GM19238 (cell line): Measurements from ENCODE around the gene MYPN.
"Not testable (repeated sequence)": the region's sequence is repeated elsewhere in the genome, so short reads cannot be mapped to it uniquely, and the experiment has no call there.

ENCODE experiments used
- DNase-seq: peaks from one replicate; pipeline ENCODE4 v3.0.0; 2011; ENCODE audit warnings: low spot score; ENCODE audit not compliant: insufficient read length

Gene MYPN

DNA sequence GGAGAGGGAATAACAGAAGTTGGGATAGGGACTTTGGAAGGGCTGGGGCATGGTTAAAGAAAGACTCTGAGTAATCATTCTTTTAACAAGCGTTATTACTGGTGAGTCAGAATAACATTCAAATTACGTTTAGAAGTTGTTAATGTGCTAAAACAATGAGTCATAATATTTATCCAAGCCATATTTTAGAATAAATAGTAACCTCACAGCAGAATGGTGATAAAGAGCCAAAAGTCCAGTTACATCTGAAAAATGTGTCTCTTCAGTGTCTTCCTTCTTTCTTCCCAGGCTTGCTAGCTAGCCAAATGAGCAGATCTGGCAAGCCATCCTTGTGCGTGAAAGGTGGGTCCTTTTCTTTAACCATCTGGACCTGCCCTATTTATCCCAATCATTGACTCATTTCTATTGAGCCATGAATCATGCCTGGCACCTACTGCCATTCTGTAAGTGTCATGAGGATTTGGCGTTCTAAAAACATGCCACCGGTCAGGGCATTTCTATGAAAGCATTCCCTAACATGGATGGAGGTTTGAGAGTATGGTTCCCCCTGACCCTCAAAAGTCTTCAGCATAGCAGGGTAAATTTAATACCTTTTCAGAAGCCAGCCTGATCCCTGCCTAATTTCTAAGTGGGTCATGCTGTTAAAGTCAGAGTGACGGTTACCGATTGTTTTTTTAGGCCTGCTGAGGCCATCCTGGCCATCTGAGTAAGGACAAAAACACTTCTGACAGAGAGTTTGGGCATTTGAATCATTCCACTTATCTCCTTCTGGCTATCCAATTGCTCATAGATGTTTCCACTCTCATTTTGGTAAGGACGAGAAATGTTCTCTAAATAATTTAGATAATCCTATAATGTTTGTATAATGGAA, 26.9 kb downstream of the MYPN start:
- DNase-seq: no peak

DNA sequence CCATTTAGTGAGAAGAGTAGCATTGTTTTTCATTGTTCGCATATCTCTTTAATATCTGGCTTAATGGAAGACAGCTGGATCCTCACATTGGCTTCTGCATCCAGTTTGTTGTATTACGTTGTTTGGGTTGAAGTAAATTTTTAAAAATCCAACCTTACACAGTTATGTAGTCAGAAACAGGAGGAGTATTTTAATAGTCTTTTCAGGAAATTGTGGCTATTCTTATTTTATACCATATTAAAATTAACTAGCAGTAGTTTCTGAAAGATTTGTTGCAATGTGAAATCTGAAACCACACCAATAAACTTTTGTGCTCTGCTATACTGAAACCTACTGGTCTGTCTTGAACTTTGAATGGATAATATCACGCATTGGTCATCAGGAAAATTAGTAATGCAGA, 27.9 kb downstream of the MYPN start:
- no peak for DNase-seq

DNA sequence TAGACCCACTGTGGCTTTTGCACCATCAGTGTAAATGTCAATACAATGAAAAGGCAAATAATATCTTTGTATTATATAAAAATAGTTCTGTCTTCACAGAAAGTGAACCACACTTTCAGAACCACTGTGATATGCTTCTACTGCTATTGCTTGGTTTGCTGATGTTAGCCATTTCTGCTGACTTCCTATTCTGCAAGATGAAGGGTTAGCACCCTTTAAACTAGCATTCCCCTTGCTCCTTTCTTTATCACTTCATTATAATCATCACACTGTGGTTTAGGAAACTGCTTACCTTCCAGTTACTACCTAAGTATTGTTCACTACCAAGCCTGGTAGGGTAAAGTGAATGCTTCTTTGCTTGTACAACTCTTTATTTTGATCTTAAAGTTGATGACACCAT, 29.2 kb downstream of the MYPN start:
- no peak for DNase-seq

DNA sequence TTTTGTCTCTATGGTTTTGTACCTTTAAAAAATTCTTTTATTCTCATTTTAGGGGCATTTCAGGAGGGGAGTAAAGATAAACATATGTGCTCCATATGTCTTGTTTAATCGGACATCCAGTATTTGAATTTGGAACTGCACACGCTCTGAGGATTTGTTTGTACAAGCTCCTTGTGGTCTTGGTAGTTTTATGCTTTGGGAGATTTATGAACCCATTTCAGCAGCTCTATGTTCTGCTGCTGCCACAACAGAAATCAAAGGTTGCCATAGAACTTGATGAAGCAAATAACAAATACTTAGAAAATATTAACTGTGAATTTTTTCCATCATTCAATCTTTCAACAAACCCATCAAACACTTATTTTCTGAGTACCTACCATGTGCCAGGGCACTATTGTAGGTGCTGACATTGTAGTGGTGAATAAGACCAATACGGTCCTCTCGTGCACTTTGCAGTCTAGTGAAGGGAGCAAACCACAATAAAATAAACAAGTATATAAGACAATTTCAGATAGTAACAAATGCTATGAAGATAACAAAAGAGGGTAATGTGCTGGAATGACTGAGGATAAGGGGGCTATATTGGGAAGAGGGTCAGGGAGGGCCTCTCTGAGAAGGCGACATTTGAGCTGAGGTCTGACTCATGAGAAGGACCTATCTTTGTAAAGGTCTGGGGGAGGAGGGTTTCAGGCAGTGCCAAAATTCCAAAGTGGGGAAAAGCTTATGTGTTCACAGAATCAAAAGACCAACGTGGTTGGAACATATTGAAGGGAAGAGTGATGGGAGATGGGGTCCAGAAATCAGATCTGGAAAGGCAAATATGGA, 30.4 kb downstream of the MYPN start:
- no peak for DNase-seq

DNA sequence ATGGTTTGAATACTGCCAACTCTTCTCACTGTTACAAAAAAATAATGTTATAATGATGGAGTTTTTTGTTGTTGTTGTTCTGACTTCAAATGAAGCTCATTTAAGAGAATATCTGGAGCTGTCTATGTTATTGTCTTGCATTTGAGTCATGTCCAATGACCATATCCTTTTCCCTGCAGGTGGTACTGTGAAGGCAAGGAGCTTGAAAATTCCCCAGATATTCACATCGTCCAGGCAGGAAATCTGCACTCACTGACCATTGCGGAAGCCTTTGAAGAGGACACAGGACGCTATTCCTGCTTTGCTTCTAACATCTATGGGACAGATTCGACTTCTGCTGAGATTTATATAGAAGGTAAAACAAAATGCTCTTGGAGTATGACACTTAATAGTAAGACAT, 33.5 kb downstream of the MYPN start:
- DNase-seq: no peak

DNA sequence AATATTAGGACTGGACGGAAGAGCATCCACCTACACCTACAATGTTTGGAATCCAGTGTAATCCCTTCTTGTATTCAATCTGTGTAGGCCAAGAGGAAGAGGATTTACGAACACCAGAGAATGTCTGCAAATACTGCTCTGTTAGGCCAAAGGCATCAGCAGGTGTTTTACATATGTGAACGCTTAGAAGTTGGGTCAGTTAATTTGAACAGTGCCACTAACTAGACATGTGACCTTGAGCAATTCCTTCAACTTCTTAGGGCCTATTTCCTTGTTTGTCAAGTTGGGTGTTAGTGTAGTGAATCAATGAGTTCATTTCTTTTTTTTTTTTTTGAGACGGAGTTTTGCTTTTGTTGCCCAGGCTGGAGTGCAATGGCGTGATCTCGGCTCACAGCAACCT, 35.4 kb downstream of the MYPN start:
- no peak for DNase-seq

DNA sequence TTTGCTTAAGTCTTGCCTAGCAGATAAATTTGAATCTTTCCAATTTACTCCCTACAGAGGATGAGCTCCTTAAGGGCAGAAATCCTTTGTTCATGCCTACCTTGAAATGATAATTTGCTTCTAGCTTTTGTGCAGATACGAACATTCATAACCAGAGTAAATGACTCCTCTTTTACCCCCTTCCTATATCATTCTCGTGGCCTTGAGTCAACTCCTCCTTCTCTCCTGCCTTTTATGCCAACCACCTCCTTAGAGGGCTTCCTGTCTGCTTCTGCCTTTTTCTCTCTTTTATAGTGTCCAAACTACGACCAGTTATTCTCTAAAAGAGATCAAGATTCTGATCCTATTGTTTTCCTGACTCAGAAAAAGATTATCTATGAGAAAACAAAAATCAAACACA, 36.4 kb downstream of the MYPN start:
- no peak for DNase-seq

DNA sequence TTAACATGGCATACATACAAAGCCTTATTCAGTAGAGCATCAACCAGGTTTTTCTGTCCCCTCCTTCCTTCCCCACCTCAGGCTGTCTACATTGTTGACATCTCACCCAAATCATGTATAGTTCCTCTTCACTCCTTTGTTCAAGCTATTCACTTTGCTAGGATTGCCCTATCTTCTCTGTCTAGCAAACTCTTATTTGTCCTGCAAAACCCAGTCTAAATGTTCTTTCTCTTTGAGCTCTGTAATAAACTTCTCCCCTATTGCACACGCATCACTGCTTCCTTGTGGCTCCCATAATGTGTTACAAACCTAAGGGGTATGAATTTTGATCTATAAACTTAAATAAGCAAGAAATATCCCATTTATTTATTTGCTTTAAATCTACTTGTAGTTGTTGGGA, 36.8 kb downstream of the MYPN start:
- no peak for DNase-seq

DNA sequence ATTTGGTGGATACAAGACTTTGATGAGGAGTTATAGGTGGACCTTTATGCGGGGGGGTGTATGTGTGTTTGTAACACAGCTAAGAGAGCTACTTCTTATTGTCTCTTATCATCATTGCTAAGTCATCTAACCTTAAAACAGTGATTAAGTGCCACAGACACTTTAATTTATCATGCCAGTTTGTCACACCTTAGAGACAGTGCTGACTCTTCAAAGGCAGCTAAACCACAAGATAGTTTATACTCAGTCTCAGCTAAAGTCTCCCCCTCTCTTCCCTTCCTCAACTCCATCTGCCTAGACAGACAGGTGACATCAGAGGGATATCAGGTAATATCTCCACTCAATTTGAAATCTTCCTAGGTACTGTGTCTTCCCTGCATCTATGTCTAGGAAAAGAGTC, 42.2 kb downstream of the MYPN start:
- no peak for DNase-seq

DNA sequence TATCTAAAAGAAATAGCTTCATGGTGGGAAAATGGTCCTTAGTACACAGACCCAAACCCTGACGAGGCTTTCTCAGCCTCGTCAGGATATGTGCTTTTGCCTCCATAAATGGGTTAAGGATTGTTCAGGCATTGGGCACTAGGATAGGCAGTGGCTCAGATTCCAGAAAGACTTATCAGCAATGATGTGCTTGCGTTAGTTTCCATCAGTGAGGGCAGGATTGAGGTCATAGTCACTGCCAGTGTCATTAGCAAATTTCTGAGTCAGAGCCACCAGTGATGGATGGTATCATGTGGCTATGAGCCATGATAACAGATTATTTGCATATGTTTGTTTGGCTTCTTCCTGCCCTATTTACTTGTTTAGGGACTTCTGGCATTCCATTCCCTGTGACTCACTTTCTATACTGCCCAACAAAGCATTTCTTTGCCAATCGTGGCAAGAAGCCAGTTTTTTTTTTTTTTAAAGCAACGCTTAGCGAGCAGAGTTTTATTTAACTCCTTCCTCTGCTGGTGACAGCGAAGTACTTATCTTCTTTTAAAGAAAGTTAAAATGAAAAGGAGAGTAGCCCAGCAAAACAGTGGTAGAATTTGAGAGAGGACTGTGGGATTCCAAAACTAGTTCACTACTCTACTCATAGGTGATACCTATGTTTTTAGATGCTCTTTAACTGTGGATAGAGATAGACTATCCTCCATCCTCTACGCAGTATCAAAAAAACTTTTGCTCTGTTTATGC, 44.4 kb downstream of the MYPN start:
- no peak for DNase-seq

DNA sequence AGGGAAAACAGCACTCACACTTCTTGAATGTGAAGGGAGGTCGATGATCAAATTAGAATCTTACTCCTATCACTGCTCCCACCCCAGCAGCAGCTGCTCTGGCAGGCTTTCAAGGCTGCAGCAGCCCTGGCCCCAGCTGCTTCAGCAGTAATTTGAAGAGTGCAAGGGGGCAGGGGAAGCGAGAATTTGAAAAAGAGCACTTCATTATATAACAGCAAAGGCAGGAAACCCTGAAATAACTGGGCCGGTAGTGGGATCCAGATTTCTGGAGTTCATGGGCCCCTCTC, 44.9 kb downstream of the MYPN start:
- no peak for DNase-seq

DNA sequence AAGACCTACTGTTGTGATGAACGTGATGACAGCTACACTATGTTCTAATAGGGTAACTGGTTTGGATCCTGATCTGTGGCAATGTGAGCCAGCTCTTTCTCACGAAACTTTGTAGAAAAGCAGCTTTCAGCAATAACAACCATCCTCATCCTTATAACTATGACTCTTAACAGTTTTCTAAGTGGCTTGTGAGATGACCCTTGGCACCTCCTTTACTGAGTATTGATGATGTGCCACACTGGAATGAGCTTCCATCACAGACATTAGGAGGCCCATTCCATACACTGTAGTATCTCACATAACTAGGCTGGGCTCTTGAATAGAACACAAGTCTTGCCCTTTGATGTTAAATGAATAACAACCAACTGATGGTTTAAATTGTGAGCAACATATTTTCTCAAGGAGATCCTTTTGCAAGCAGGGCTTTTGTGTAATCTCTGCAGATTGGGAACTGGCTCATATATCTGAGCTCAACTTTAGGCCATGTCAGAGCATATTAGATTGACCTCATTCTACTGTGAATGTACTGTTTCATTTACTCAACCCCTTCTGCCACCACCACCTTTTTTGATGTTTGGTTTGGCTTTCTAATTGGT, 46.4 kb downstream of the MYPN start:
- no peak for DNase-seq

DNA sequence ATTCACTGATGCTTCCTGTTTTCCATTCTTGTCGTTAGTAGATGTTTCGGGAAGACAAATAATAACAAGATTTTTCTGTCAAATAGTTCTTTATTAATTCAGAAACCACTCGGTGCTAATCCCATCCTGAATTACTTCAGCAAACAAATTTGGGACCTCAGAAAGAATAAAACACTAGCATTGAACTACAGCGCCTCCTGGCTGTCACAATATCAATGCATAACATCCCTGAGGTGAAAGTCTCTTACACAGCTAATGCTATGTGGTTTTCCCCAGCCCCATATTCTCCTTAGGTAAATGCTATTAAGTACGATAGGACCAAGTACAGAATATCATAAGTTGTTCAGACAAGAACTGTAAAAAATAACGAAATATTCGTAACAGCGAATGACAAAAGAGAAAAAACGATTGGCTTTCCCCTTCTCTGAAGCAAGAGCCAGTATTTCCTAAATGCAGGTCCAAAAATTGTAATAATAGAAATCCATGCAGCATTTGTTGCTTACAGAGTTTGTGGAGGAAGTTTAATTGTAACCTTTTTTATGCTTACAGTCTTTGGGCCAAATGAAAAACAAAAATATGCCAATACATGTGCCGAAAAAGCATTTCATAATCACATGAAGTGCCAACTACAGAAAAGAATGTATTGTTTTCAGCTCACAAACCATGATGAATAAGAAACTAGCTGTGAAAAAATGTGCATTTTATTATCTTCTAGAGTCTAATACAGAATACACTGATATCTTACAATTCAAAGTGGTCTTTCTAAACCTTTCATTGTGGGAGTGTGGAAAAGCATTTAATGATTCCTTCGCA, 47.3 kb downstream of the MYPN start:
- no peak for DNase-seq

DNA sequence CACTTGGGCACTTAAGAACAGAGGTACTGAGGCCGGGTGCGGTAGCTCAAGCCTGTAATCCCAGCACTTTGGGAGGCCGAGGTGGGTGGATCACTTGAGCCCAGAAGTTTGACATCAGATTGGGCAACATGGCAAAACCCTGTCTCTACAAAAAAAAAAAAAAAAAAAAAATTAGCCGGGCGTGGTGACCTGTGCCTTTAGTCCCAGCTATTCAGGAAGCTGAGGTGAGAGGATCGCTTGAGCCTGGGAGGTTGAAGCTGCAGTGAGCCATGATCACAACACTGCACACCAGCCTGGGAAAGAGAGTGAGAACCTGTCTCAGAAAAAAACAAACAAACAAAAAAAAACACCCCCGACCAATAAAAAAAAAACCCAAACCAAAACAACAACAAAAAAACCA, 48.2 kb downstream of the MYPN start:
- DNase-seq: not testable (repeated sequence)

DNA sequence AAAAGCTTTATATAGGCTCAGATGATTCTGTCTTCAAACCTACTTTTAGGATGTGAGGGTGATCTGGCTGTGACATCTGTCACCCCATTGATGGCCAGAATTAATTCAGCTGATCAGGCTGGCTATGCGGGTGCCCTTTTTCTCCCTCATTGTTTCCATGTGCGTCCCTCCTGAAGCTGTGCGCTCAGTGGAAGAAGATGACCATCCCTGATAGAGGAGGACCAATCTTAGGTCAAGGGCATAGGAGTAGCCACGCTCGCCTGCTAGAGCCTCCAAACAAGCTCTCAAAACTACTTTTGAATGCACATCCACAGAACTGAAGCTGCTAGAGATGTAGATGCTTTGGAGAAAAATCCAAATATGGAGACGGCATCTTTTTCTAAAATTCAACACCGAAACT, 48.7 kb downstream of the MYPN start:
- no peak for DNase-seq

DNA sequence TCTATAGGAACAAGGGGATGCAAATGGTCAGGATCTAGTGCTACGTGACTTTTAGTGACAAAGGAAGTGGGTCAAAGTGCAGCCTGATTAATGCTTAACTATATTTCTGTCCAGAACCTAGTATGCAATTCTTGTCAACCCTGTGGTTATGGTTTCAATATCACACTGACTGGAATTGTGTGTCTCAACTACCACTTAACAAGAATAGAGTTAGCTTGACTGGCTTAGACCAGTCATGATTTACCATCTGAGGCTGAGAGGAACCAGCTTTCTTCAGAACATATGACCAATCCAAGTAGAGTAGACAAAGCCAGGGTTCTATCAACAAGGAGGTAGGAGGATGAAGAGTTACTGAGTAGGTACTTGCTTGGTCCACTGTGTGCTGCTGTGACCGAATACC, 54.4 kb downstream of the MYPN start:
- DNase-seq: no peak

DNA sequence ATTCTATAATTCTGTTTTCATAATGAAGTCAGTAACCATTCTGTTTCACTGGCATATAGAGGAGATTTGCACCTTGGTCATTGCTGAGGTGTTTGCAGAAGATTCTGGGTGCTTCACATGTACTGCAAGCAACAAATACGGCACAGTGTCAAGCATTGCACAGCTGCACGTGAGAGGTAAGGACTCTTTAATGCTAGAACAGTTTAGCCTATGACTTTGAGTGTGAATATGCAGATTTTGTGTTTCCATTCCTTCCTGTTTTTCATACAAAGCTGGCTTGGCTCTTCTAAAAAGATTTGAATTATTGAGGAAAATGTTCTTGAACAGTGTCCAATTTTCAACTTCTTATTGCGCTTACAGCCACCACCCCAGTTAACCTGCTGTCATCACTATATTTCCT, 56.4 kb downstream of the MYPN start:
- no peak for DNase-seq

DNA sequence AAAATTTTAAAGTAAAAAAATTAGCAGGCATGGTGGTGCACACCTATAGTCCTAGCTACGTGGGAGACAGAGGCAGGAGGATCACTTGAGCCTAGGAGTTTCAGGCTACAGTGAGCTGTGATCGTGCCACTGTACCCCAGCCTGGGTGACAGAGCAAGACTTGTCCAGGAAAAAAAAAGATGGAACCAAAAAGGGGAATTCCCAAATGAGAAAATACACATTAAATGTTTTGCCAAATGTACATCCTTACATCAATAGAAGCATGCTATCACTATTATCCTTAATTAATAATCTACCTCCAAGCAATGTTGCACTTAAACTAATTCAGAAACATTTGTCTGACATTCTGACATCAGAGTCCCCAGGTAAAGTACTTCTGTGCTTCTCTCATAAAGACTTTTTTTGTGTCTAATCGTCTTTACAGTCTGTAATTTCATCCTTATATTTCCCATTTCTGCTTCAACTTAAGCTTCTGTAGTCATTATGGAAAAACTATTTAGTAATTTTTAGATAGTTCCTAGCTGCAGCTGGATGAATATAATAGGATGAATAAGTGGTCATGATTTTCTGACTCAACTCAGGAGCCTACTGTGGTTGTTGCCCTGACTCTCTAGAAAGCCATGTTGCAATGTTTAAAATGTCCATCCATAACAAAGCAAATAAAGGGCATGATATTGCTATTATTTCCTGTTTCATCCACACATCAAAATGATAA, 57.7 kb downstream of the MYPN start:
- DNase-seq: no peak

DNA sequence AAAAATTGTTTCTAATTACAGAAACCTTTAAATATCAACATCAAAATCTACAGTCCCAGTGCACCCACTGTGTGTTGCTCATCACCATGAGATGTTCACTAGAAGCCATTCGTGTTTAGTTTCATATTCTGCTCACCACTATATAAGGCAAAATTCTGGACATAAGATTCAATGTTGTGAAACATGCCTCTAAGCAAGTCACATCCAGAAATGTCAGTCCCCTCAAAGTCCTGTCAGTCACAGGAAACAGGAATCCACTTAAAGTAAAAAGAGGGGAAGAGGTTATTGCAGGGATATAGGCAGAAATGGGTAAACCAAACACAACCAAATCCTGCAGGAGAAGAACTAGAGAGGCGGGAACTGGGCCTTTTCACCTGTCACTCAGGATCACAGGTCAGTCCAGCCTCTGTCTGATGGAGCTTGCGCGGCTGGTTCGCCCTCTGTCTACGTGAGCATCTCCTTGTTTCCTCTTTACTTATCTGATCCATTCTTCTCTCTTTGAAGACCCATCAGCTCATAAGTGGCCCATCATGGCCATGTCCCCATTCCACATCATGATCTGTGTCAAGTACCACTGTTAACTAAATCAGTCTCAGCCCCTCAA, 58.4 kb downstream of the MYPN start:
- no peak for DNase-seq

DNA sequence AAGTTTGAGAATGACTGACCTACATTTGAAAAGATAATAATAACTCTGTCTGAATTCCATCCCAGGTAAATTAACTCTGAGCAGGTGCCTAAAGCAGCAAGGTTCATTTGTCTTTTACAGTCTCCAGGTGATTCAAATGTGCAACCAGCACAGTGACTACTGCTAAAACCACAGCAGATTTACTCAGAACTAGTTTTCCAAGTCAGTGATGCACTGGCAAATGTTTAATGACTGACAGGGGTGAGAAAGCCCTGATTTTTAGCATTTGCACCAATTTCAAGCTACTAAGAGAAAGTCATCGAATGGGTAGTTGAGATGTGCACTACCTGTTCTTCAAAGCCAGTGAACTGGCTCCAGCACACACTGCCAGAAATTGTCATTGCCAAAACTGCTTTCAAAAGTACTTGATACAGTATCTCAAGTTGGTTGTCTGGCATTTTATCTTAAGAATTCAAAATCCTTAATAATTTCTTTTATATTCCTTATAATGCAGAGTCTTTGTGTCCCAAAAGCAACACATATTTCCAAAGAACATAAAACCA, 62.3 kb downstream of the MYPN start:
- no peak for DNase-seq
